Activated CD4-positive, CD25-positive, alpha-beta regulatory T cell (primary cell): ENCODE measurements around the gene BRPF1.

Experiments used
- DNase-seq, 4 experiments: peaks; one replicate each; lab custom pipeline; 2025; lab: John Stamatoyannopoulos, UW

BRPF1 gene

GRCh38 chr3:9786825-9787669 is 55.5 kb downstream of the BRPF1 start:
- no peak for DNase-seq

GRCh38 chr3:9787714-9788113 is 56.2 kb downstream of the BRPF1 start:
- DNase-seq, result no peak

GRCh38 chr3:9791127-9791526 is 59.6 kb downstream of the BRPF1 start:
- no peak for DNase-seq

- no peak for DNase-seq
These were observed 60.4 kb downstream of the BRPF1 start for GRCh38 chr3:9791790-9792404.

- DNase-seq, result peak; percentile 80 to 89 (median 86)
These were observed 61.0 kb downstream of the BRPF1 start, which contains the start of the genes ARPC4 and TADA3 for GRCh38 chr3:9792405-9793160. ARPC4 (plus strand) TSS chr3:9793082; CDS start chr3:9793122, 40 bp downstream. TADA3 (minus strand) TSS chr3:9792473; CDS start chr3:9791466, 1,007 bp downstream.

GRCh38 chr3:9793161-9793781 is 61.7 kb downstream of the BRPF1 start:
- DNase-seq, result no peak

- no peak for DNase-seq
These were observed 62.9 kb downstream of the BRPF1 start for GRCh38 chr3:9794400-9794799.

- no peak for DNase-seq
These were observed 63.7 kb downstream of the BRPF1 start for GRCh38 chr3:9795207-9795606.

- no peak for DNase-seq
These were observed 65.8 kb downstream of the BRPF1 start for GRCh38 chr3:9797196-9797945.
